GM12801 (cell line): ENCODE results near the gene INPP5A.

Source experiments
- TF ChIP-seq, protein P1 (sequence below): IDR thresholded peaks from one replicate; pipeline ENCODE4 v1.5.1; 2011; ENCODE audit warnings: control low read depth; ENCODE audit not compliant: insufficient read length; ENCODE audit errors: extremely low read depth

Gene INPP5A

DNA sequence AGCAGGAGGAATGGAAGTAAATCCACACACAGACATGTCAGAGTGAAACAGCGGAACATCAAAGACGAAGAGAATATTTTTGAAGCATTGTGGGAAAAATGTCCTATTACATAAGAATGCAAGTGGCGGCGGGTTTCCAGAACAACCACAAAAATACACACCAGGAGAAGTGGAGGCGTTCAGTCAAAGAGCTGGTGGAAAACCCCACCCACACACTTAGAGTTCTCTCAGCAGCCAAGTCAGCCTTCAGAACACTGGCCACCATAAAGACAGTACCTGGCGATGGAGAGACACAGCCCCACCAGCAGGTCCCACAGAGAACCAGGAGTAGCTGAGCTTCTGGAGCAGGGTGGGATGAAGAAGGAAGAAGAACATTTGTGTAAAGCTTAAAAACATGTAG is 224.7 kb downstream of the INPP5A start:
- TF ChIP-seq, protein P1, sequence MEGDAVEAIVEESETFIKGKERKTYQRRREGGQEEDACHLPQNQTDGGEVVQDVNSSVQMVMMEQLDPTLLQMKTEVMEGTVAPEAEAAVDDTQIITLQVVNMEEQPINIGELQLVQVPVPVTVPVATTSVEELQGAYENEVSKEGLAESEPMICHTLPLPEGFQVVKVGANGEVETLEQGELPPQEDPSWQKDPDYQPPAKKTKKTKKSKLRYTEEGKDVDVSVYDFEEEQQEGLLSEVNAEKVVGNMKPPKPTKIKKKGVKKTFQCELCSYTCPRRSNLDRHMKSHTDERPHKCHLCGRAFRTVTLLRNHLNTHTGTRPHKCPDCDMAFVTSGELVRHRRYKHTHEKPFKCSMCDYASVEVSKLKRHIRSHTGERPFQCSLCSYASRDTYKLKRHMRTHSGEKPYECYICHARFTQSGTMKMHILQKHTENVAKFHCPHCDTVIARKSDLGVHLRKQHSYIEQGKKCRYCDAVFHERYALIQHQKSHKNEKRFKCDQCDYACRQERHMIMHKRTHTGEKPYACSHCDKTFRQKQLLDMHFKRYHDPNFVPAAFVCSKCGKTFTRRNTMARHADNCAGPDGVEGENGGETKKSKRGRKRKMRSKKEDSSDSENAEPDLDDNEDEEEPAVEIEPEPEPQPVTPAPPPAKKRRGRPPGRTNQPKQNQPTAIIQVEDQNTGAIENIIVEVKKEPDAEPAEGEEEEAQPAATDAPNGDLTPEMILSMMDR, result no peak

DNA sequence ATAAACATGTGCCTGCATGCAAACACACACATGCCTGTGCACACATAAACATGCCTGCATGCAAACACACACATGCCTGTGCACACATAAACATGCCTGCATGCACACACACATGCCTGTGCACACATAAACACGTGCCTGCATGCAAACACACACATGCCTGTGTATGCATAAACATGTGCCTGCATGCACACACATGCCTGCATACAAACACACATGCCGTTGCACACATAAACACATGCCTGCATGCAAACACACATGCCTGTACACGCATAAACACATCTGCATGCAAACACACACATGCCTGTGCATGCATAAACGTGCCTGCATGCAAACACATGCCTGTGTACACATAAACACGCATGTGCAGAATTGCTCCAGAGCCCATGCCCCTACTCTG is 226.0 kb downstream of the INPP5A start:
- TF ChIP-seq, protein P1, result no peak

DNA sequence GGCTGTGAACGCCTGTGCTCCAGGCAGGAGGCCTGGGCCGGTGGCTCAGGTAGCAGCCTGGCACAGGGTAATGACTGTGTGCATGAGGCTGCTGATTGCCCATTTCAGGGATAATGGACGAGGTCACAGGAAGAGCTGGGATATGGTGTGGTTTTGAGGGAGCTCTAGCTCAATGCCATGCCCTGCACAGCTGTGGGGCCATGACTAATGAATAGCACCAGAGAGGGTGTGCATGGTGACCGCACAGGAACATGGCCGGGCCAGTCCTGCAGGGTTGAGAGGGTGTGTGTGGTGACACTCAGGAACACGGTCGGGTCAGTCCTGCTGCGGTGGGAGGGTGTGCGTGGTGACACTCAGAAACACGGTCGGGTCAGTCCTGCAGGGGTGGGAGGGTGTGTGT is 226.5 kb downstream of the INPP5A start:
- TF ChIP-seq, protein P1, result no peak

- TF ChIP-seq, protein P1, result no peak
Measured at GRCh38 chr10:132765435-132765834, 227.8 kb downstream of the INPP5A start.

GRCh38 chr10:132766291-132766690 is 228.7 kb downstream of the INPP5A start:
- TF ChIP-seq, protein P1, result no peak

DNA sequence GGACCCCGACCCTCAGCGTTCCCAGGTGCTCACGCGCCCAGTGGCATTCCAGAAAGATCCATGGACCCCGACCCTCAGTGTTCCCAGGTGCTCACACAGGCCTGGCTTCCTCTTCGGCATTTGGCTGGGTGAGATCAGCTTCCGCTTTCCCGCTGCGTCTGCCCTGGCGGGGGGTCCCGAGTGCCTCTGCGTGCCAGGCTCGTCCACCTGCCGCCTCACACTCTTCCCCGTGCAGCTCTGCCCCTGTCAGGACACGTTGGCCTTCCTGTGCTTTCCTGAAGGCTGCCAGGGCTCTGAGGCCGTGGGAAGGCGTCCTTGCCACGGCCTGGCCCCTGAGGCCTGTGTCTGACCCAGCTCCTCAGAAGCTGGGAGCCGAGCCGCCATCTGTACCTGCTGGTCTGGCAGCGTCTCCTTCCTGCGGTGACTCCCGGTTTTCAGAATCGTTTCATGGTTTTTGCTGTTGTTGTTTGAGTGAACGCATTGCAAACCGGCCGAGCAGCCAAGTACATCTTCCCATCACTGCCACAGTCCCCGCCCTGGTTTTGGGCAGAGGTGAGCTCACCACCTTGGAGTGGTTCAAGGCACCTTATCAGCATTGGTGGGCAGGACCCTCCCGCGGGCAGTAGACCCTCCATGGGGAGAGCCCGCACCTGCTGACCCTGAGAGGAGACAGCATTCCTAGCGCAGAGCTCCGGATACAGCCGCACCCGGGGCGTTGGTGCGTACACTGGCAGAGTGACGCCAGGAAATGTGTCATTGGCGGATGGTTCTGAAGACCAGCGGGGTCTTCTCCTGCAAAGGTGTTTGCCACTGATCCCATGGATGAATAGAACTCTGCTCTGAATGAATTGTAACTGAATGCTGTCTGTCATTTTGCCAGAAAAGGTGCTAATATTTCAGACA is 231.0 kb downstream of the INPP5A start:
- TF ChIP-seq, protein P1, result no peak

DNA sequence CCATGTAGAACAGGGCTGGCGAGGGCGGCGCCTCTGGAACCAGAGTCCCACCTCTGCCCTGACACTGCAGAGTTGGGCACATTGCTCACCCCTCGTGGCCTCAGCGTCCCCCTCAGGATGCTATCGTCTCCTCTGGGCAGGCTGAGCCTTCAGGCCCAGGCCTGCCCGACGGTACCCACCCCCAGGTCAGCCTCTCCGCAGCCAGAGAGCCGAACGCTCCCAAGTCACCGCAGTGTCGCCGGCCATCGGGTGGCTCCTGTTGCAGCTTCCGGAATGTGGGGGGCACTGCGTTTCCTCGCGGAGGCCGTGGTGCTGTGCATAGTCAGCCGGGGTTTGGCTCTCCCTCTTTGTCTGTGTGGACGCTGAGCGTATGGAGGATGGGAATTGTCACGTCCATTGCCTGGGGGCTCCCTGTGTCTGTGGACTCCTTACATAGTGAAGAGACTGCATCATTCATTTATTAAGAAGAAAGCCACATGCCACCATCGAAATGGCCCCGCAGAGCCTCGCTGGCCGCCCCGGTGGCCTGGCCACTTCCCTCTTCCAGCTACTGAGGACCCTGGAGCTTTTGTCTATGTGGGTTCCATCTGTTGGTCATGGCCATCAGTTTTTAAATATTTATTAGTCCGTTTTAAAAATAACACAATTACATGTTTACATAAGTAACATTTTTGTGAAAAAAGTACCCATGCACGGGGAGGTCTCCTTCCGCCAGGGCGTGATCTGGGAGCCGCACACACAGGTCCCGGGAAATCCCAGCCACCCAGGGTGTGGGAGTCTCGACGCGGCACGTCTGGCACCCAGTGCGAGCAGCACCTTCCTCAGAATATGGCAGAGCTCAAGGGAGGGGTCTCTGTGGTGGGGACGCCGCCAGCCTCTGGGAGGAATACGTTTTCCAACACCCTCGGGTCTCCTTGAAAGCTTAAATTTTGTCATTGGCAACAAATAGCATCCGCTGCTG is 232.8 kb downstream of the INPP5A start:
- TF ChIP-seq, protein P1, result no peak
